ENCODE measurements around the gene CAPZB. TPM values are rescaled to one million over a fixed set of nuclear protein-coding genes. Genes with fewer than 3 reads are reported as not detected.

CAPZB gene
- total RNA-seq, 1 experiment from 2014 or later = 201 TPM

DNA sequence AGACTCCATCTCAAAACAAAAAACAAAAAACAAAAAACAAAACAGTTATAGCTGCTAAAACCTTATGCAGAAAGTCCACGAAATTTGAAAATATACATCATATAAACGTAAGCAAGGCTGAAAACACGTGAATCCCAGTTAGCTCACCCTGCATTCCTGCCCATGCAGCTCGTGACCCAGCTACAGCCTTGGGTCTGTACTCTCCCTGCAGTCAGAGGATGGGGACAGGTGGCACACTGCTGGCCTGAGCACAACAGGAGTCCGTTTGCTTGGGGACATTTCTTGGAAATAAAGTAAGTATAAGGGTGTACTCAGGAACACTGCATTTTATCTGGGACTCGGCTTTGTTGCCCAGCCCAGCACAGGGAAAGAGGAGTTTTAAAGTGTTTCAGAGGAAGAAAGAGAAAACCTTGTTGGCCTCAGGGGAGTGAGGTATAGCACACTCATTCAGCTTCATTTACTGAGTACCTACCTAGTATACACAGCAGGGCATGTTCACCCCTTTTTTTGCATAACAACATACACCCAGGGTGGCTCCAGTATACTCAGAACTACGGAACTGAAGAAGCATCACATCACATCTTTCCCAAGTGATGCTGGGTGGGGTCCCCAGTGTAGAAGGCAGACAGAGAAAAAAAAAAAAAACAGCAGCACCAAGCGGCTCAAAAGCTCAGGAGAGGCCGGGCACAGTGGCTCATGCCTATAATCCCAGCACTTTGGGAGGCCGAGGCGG, 44.1 kb downstream of the CAPZB start:
- peaks cover 3% of the 10 kb centered on the region for H3K36me3 ChIP-seq (replicated peaks; ENCODE audit: control insufficient read depth, insufficient read depth, low read length)
- H3K27me3 ChIP-seq (ENCODE audit: control insufficient read depth, insufficient read depth, low read length) = no peaks in the 10 kb centered on the region
- H3K4me3 ChIP-seq (ENCODE audit: insufficient read depth, low read depth, low read length) = no peak overlapping the region
- no peak for DNase-seq

DNA sequence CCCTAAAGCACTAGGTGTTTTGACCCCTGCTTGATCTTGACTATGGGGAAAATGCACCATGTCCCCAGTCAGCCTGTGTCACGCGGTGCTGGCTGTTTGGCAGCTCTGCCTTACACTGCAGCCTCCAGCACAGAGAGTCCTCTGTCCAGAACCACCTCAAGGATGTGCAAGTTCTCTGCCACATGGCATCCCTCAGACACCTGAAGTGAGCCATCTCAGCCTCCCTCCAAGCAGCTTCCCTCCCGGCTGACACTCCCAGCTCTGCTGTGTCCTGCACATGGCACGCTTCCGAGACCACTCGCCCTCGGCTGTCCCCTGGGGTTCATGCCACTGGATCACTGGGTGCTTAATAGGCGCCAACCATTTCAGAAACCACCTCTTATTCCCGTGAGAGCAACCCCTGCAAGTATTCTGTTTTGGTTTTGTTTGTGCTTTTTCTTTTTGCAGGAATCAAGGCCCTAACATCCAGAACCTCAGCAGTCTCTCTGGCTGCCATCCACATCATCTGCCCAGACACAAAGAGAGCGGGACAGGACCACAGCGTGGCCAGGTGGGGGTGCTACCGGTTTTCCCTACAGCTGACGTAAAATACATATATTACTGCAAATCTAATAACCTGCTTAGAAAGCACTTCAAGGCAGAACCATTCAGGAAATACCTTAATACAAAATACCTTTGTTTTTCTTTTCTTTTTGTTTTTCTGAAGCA, 45.7 kb downstream of the CAPZB start:
- no peaks in the 10 kb centered on the region for H3K27me3 ChIP-seq (ENCODE audit: control insufficient read depth, insufficient read depth, low read length)
- no peak overlapping the region for H3K4me3 ChIP-seq (ENCODE audit: insufficient read depth, low read depth, low read length)
- H3K36me3 ChIP-seq (replicated peaks; ENCODE audit: control insufficient read depth, insufficient read depth, low read length) = peaks cover 3% of the 10 kb centered on the region
- peak; percentile 79 for DNase-seq

GRCh38 chr1:19438516-19439195, 46.7 kb downstream of the CAPZB start:
- DNase-seq = no peak
- no peak overlapping the region for H3K4me3 ChIP-seq (ENCODE audit: insufficient read depth, low read depth, low read length)
- peaks cover 3% of the 10 kb centered on the region for H3K36me3 ChIP-seq (replicated peaks; ENCODE audit: control insufficient read depth, insufficient read depth, low read length)
- no peaks in the 10 kb centered on the region for H3K27me3 ChIP-seq (ENCODE audit: control insufficient read depth, insufficient read depth, low read length)

DNA sequence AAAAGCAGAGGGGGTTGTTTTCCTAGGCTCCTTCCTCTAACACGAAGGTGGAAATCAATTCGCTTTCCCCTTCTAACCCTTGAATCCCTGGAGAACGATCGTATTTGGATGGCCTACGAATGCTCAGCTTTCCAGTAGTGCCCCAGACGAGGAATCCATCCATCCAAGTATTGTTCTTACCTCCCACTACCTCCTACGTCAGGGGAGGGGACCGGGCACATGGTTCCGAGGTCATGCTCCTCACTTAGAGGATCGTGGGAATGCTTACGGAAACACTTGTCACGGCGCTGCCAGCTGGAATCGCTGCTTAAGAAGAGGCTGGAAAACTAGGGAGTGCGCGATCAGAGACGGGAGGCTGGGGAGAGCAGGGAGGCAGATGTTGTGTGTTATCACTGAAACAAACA, 47.4 kb downstream of the CAPZB start:
- H3K4me3 ChIP-seq (ENCODE audit: insufficient read depth, low read depth, low read length) = no peak overlapping the region
- peaks cover 3% of the 10 kb centered on the region for H3K36me3 ChIP-seq (replicated peaks; ENCODE audit: control insufficient read depth, insufficient read depth, low read length)
- no peak for DNase-seq
- H3K27me3 ChIP-seq (ENCODE audit: control insufficient read depth, insufficient read depth, low read length) = no peaks in the 10 kb centered on the region

GRCh38 chr1:19436716-19437476, 48.4 kb downstream of the CAPZB start:
- peaks cover 3% of the 10 kb centered on the region for H3K36me3 ChIP-seq (replicated peaks; ENCODE audit: control insufficient read depth, insufficient read depth, low read length)
- DNase-seq = no peak
- H3K4me3 ChIP-seq (ENCODE audit: insufficient read depth, low read depth, low read length) = no peak overlapping the region
- no peaks in the 10 kb centered on the region for H3K27me3 ChIP-seq (ENCODE audit: control insufficient read depth, insufficient read depth, low read length)

DNA sequence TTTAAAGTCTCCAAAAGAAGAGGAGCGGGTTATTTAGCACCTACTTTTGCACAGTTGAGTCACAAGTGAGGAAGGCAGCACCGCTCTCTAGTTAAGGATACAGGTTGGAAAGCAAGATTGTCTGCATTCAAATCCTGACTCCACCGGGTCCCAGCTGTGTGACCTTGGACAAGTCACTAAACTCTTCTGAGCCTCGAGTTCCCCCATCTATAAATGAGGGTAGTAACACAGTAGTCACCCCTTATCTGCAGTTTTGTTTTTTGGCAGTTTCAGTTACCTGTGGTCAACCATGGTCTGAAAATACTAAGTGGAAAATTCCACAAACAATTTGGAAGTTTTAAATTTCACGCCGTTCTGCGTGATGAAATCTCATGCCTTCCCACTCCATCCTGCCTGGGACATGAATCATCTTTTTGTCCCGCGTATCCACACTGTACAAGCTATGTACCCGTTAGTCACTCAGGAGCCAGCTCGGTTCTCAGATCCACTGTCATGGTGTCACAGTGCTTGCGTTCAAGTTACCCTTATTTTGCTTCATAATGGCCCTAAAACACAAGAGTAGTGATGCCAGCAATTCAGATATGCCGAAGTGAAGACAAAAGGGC, 49.4 kb downstream of the CAPZB start:
- Histone ChIP-seq H3K4me3 (ENCODE audit: insufficient read depth, low read depth, low read length) (no peak overlapping the region), H3K36me3 (replicated peaks; ENCODE audit: control insufficient read depth, insufficient read depth, low read length) (peaks cover 3% of the 10 kb centered on the region), H3K27me3 (ENCODE audit: control insufficient read depth, insufficient read depth, low read length) (no peaks in the 10 kb centered on the region)
- no peak for DNase-seq

DNA sequence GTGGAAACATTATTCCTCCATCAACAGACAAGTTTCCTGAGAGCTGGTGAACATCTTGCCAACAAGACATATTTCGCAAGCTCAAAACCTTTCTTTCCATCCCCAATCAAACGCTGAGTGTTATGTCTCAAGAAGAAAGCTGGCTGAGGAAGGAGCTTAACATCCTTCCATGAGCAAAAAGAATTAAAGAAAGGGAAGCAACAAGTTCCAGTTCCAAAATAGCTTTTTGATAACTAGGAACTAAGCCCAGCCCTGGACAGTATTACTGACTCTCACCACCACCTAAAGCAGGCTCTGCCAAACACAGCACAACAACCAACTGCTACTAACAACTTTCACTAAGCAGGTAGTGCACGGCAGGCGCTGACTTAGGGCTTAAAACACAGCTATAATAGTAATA, 50.2 kb downstream of the CAPZB start:
- no peaks in the 10 kb centered on the region for H3K27me3 ChIP-seq (ENCODE audit: control insufficient read depth, insufficient read depth, low read length)
- H3K36me3 ChIP-seq (replicated peaks; ENCODE audit: control insufficient read depth, insufficient read depth, low read length) = peaks cover 3% of the 10 kb centered on the region
- no peak overlapping the region for H3K4me3 ChIP-seq (ENCODE audit: insufficient read depth, low read depth, low read length)
- no peak for DNase-seq

- DNase-seq = no peak
- H3K36me3 ChIP-seq (replicated peaks; ENCODE audit: control insufficient read depth, insufficient read depth, low read length) = peaks cover 3% of the 10 kb centered on the region
- no peak overlapping the region for H3K4me3 ChIP-seq (ENCODE audit: insufficient read depth, low read depth, low read length)
- H3K27me3 ChIP-seq (ENCODE audit: control insufficient read depth, insufficient read depth, low read length) = no peaks in the 10 kb centered on the region
Measured at GRCh38 chr1:19433719-19433998, 51.7 kb downstream of the CAPZB start.

GRCh38 chr1:19432943-19433718, 52.2 kb downstream of the CAPZB start:
- no peak for DNase-seq
- H3K36me3 ChIP-seq (replicated peaks; ENCODE audit: control insufficient read depth, insufficient read depth, low read length) = peaks cover 3% of the 10 kb centered on the region
- H3K27me3 ChIP-seq (ENCODE audit: control insufficient read depth, insufficient read depth, low read length) = no peaks in the 10 kb centered on the region
- H3K4me3 ChIP-seq (ENCODE audit: insufficient read depth, low read depth, low read length) = no peak overlapping the region

GRCh38 chr1:19430121-19431068, 54.9 kb downstream of the CAPZB start:
- DNase-seq = no peak
- H3K4me3 ChIP-seq (ENCODE audit: insufficient read depth, low read depth, low read length) = no peak overlapping the region
- no peaks in the 10 kb centered on the region for H3K36me3 ChIP-seq (replicated peaks; ENCODE audit: control insufficient read depth, insufficient read depth, low read length)
- no peaks in the 10 kb centered on the region for H3K27me3 ChIP-seq (ENCODE audit: control insufficient read depth, insufficient read depth, low read length)

DNA sequence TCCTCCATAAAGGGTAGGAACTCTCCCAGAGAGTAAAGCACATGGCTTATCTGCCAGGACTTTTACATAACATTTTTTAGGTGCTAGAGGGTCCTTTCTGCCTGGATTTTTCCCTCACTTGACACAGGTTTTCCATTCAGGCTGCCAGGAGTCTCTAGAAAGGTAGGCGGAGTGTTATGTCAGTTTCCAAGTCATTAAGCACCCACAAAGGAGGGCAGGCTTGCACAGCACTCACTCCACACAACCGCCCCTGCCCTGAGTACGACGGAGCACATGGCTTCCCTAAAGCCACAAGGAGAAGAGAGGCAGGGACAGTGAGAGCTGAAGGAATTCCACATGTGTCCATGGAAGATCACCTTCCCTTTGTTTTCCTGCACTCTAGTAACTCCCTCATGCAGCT, 55.7 kb downstream of the CAPZB start:
- DNase-seq = no peak
- H3K27me3 ChIP-seq (ENCODE audit: control insufficient read depth, insufficient read depth, low read length) = no peaks in the 10 kb centered on the region
- H3K4me3 ChIP-seq (ENCODE audit: insufficient read depth, low read depth, low read length) = no peak overlapping the region
- no peaks in the 10 kb centered on the region for H3K36me3 ChIP-seq (replicated peaks; ENCODE audit: control insufficient read depth, insufficient read depth, low read length)

GRCh38 chr1:19427087-19427781, 58.1 kb downstream of the CAPZB start:
- H3K27me3 ChIP-seq (ENCODE audit: control insufficient read depth, insufficient read depth, low read length) = no peaks in the 10 kb centered on the region
- no peak overlapping the region for H3K4me3 ChIP-seq (ENCODE audit: insufficient read depth, low read depth, low read length)
- no peaks in the 10 kb centered on the region for H3K36me3 ChIP-seq (replicated peaks; ENCODE audit: control insufficient read depth, insufficient read depth, low read length)
- no peak for DNase-seq
